Heart left ventricle (tissue), 13 donors: Measurements from ENCODE around the gene TUBA8.

Source experiments
- CTCF ChIP-seq, 12 donors: fragments of 200-600 bp; sonication (generic) in 4 of 12; IDR thresholded peaks; one replicate each; pipeline versions ENCODE4 v1.5.0 to v1.8.0; 2018 to 2022; ENCODE audit warnings: antibody characterized with exemption in 12 of 12, mild to moderate bottlenecking in 5 of 12
- POLR2A ChIP-seq, 2 donors: fragments of 450-650 bp; IDR thresholded peaks; one replicate each; pipeline ENCODE4 v1.6.1; 2017; ENCODE audit warnings: antibody characterized with exemption in 2 of 2, mild to moderate bottlenecking in 2 of 2, moderate library complexity in 2 of 2
- donor health status: ischemic (EF 13 %, LVEDD 7.1; RV severe dilation, severe dysfunction).
- donor health status: DM: no; HTN: yes; CAD: no.
- donor health status: DM: no; HTN: no; CAD: no.
- donor health status: ischemic (EF 25% LVEDD 6.9; RV normal size, moderate dysfunction).
- donor health status: ischemic (EF 25% LVEDD 5.7; RV mildly dilated, moderate dysfunction).
- donor health status: ischemic (EF 35%, LVEDD 5.7; RV mildly dilated, moderate dysfunction).
- donor health status: nonischemic (EF 11% LVEDD 7.7; RV severe dilation, severe dysfunction).
- donor health status: DM: yes; HTN: yes; CAD: no.
- donor health status: PGD.
- donor health status: ischemic (EF 29% LVEDD 5.4; RV normal size, mild dysfunction).
- donor health status: nonischemic (EF 23%, LVEDD 6.1; RV moderate dilation, normal function).

- TF ChIP-seq CTCF (IDR thresholded peaks at IDR 0.05): no peak
- TF ChIP-seq POLR2A (IDR thresholded peaks at IDR 0.05): no peak
Measured at GRCh38 chr22:18136563-18137320, 26.1 kb downstream of the TUBA8 start.
